Liver (tissue), 9 donors: ENCODE results near the gene RGS13. TPM values are rescaled to one million over a fixed set of nuclear protein-coding genes. Genes with fewer than 3 reads are reported as not detected.

ENCODE experiments used
- DNase-seq: peaks from one replicate; pipeline ENCODE4 v3.0.0-alpha.2; 2017; ENCODE audit warnings: low spot score
- H3K27ac ChIP-seq, 2 donors: one replicate each; pipeline ENCODE4 v1.7.0; 2013; ENCODE audit warnings: inconsistent platforms in 2 of 2, low read length in 2 of 2, control low read depth in 1 of 2, low read depth in 1 of 2, mild to moderate bottlenecking in 1 of 2
- H3K27me3 ChIP-seq, 4 donors: one replicate each; pipeline versions ENCODE4 v1.6.1 to v1.7.0; 2013; ENCODE audit warnings: low read length in 3 of 4, inconsistent platforms in 1 of 4, mild to moderate bottlenecking in 1 of 4, moderate library complexity in 1 of 4; ENCODE audit not compliant: control insufficient read depth in 4 of 4, insufficient read depth in 4 of 4
- H3K36me3 ChIP-seq, 4 donors: one replicate each; pipeline versions ENCODE4 v1.6.1 to v1.7.0; 2013; ENCODE audit warnings: low read length in 3 of 4, mild to moderate bottlenecking in 3 of 4, low read depth in 1 of 4, moderate library complexity in 1 of 4; ENCODE audit not compliant: control insufficient read depth in 4 of 4, insufficient read depth in 3 of 4
- H3K4me1 ChIP-seq, 4 donors: one replicate each; pipeline versions ENCODE4 v1.6.1 to v1.7.0; 2013; ENCODE audit warnings: low read length in 3 of 4, mild to moderate bottlenecking in 3 of 4, moderate library complexity in 1 of 4; ENCODE audit not compliant: control insufficient read depth in 4 of 4, insufficient read depth in 4 of 4
- H3K4me3 ChIP-seq, 3 donors: one replicate each; pipeline versions ENCODE4 v1.6.1 to v1.7.0; 2013; ENCODE audit warnings: low read length in 3 of 3, control low read depth in 1 of 3, low read depth in 1 of 3, mild to moderate bottlenecking in 1 of 3
- H3K9ac ChIP-seq, 2 donors: one replicate each; pipeline ENCODE4 v1.7.0; 2013; ENCODE audit warnings: low read length in 2 of 2, mild to moderate bottlenecking in 2 of 2, moderate library complexity in 2 of 2, control low read depth in 1 of 2, low read depth in 1 of 2
- H3K9me3 ChIP-seq, 4 donors: one replicate each; pipeline versions ENCODE4 v1.6.1 to v1.7.0; 2013; ENCODE audit warnings: low read length in 3 of 4; ENCODE audit not compliant: control insufficient read depth in 4 of 4
- ATF3 ChIP-seq: IDR thresholded peaks from 2 replicates; pipeline ENCODE4 v1.6.1; 2016; ENCODE audit warnings: antibody characterized with exemption
- EGR1 ChIP-seq, 2 donors: IDR thresholded peaks; 2 replicates each; pipeline ENCODE4 v1.6.1; 2016 to 2018; ENCODE audit warnings: antibody characterized with exemption in 2 of 2, low read depth in 2 of 2
- FOXA1 ChIP-seq: IDR thresholded peaks from 2 replicates; pipeline ENCODE4 v1.6.1; 2016; ENCODE audit warnings: antibody characterized with exemption
- FOXA2 ChIP-seq: IDR thresholded peaks from 2 replicates; pipeline ENCODE4 v1.6.1; 2016; ENCODE audit warnings: antibody characterized with exemption
- GABPA ChIP-seq, 2 donors: IDR thresholded peaks in 1 of 2; conservative IDR thresholded peaks in 1 of 2; 2 replicates each; pipeline ENCODE4 v1.6.1; 2016; ENCODE audit warnings: antibody characterized with exemption in 2 of 2, mild to moderate bottlenecking in 1 of 2, moderate library complexity in 1 of 2
- HNF4A ChIP-seq, 2 donors: conservative IDR thresholded peaks; 2 replicates each; pipeline ENCODE4 v1.6.1; 2016; ENCODE audit warnings: antibody characterized with exemption in 2 of 2, mild to moderate bottlenecking in 2 of 2
- HNF4G ChIP-seq: IDR thresholded peaks from 2 replicates; pipeline ENCODE4 v1.6.1; 2016; ENCODE audit warnings: antibody characterized with exemption
- JUND ChIP-seq, 2 donors: IDR thresholded peaks; 2 replicates each; pipeline ENCODE4 v1.6.1; 2016; ENCODE audit warnings: antibody characterized with exemption in 2 of 2
- MAX ChIP-seq: IDR thresholded peaks from 2 replicates; pipeline ENCODE4 v1.6.1; 2016; ENCODE audit warnings: antibody characterized with exemption
- NR2F2 ChIP-seq: IDR thresholded peaks from 2 replicates; pipeline ENCODE4 v1.6.1; 2016; ENCODE audit warnings: antibody characterized with exemption
- RAD21 ChIP-seq, 2 donors: IDR thresholded peaks; 2 replicates each; pipeline ENCODE4 v1.6.1; 2016; ENCODE audit warnings: antibody characterized with exemption in 2 of 2, mild to moderate bottlenecking in 2 of 2
- REST ChIP-seq: IDR thresholded peaks from 2 replicates; pipeline ENCODE4 v1.6.1; 2016; ENCODE audit warnings: antibody characterized with exemption, mild to moderate bottlenecking
- RXRA ChIP-seq, 2 donors: IDR thresholded peaks; 2 replicates each; pipeline ENCODE4 v1.6.1; 2017 to 2018; ENCODE audit warnings: antibody characterized with exemption in 2 of 2, mild to moderate bottlenecking in 1 of 2
- SP1 ChIP-seq: IDR thresholded peaks from 2 replicates; pipeline ENCODE4 v1.6.1; 2018; ENCODE audit warnings: antibody characterized with exemption, mild to moderate bottlenecking
- TAF1 ChIP-seq: conservative IDR thresholded peaks from 2 replicates; pipeline ENCODE4 v1.6.1; 2016; ENCODE audit warnings: antibody characterized with exemption, mild to moderate bottlenecking
- YY1 ChIP-seq: IDR thresholded peaks from 2 replicates; pipeline ENCODE4 v1.6.1; 2016; ENCODE audit warnings: antibody characterized with exemption, mild to moderate bottlenecking
- WGBS: extraction: QIAGEN DNeasy Blood & Tissue Kit; methylation state at CpG from one replicate; pipeline ENCODE4 v1.1.7; 2013; 5-methylcytosine and 5-hydroxymethylcytosine counted together
- polyA plus RNA-seq, 2 donors: library from polyadenylated mRNA; stranded (reverse) in 1 of 2; unstranded in 1 of 2; fragments of 200-250 nt in 1 of 2; fragments of >200 nt in 1 of 2; fragmentation: Nextera tagmentation in 1 of 2; extraction: Ambion mirVana in 1 of 2; gene quantifications; one replicate each; pipeline versions ENCODE4 v1.2.1 to v1.2.3, GENCODE V29; 2013 to 2015
- total RNA-seq, 2 donors: library from RNA; depleted of rRNA; stranded (reverse); fragments of >200 nt; gene quantifications; one replicate each; pipeline ENCODE4 v1.2.3, GENCODE V29; 2014
- TF ChIP-seq, protein P1 (sequence below): fragments of 150-350 bp; IDR thresholded peaks from 2 replicates; pipeline ENCODE4 v1.5.1; 2017; ENCODE audit warnings: improper control_type of control experiment, low read depth, low read length; ENCODE audit not compliant: missing input control
- TF ChIP-seq, protein P2 (sequence below): IDR thresholded peaks from 2 replicates; pipeline ENCODE4 v1.6.1; 2016; ENCODE audit warnings: antibody characterized with exemption
- donor health status: healthy.
- donor health status: healthy.
- donor health status: healthy.
- donor health status: healthy.
- donor health status: healthy.

The RGS13 gene
- total and polyA plus RNA-seq, 4 donors: under 0.01 to 0.05 TPM; not detected in 2

GRCh38 chr1:192609110-192610079 lies 26.6 kb upstream of the RGS13 start:
- Histone ChIP-seq H3K36me3 (no peaks in the 10 kb centered on the region), H3K27ac (no peak overlapping the region), H3K4me3 (no peak overlapping the region), H3K27me3 (no peaks in the 10 kb centered on the region), H3K4me1 (peaks cover 0 to 3% (median 0%) of the 10 kb centered on the region in 4 donors), H3K9me3 (no peaks in the 10 kb centered on the region), H3K9ac (no peak overlapping the region)
- no peak for DNase-seq
- TF ChIP-seq HNF4A (conservative IDR thresholded peaks at IDR 0.05): no peak
- no peak for TF ChIP-seq SP1
- TF ChIP-seq, protein P1, sequence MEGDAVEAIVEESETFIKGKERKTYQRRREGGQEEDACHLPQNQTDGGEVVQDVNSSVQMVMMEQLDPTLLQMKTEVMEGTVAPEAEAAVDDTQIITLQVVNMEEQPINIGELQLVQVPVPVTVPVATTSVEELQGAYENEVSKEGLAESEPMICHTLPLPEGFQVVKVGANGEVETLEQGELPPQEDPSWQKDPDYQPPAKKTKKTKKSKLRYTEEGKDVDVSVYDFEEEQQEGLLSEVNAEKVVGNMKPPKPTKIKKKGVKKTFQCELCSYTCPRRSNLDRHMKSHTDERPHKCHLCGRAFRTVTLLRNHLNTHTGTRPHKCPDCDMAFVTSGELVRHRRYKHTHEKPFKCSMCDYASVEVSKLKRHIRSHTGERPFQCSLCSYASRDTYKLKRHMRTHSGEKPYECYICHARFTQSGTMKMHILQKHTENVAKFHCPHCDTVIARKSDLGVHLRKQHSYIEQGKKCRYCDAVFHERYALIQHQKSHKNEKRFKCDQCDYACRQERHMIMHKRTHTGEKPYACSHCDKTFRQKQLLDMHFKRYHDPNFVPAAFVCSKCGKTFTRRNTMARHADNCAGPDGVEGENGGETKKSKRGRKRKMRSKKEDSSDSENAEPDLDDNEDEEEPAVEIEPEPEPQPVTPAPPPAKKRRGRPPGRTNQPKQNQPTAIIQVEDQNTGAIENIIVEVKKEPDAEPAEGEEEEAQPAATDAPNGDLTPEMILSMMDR: no peak
- no peak for TF ChIP-seq EGR1 (IDR thresholded peaks at IDR 0.05; ENCODE audit: low read depth in 2 of 2)
- no peak for TF ChIP-seq FOXA2
- TF ChIP-seq RAD21 (IDR thresholded peaks at IDR 0.05): no peak
- TF ChIP-seq GABPA (IDR thresholded peaks at IDR 0.05 in 1 of 2, conservative IDR thresholded peaks at IDR 0.05 in 1 of 2): no peak
- TF ChIP-seq REST: no peak
- TF ChIP-seq ATF3: no peak
- no peak for TF ChIP-seq FOXA1
- TF ChIP-seq, protein P2, sequence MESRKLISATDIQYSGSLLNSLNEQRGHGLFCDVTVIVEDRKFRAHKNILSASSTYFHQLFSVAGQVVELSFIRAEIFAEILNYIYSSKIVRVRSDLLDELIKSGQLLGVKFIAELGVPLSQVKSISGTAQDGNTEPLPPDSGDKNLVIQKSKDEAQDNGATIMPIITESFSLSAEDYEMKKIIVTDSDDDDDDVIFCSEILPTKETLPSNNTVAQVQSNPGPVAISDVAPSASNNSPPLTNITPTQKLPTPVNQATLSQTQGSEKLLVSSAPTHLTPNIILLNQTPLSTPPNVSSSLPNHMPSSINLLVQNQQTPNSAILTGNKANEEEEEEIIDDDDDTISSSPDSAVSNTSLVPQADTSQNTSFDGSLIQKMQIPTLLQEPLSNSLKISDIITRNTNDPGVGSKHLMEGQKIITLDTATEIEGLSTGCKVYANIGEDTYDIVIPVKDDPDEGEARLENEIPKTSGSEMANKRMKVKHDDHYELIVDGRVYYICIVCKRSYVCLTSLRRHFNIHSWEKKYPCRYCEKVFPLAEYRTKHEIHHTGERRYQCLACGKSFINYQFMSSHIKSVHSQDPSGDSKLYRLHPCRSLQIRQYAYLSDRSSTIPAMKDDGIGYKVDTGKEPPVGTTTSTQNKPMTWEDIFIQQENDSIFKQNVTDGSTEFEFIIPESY: no peak
- TF ChIP-seq NR2F2: no peak
- no peak for TF ChIP-seq HNF4G
- no peak for TF ChIP-seq MAX
- TF ChIP-seq RXRA (IDR thresholded peaks at IDR 0.05): no peak
- no peak for TF ChIP-seq YY1
- no peak for TF ChIP-seq TAF1
- TF ChIP-seq JUND (IDR thresholded peaks at IDR 0.05): no peak
- 68% methylated on average over 12 of the region's 12 CpGs for WGBS
